Kidney (tissue), 14 donors: Measurements from ENCODE around the gene TMEM132A. TPM values are rescaled to one million over a fixed set of nuclear protein-coding genes. Genes with fewer than 3 reads are reported as not detected.

ENCODE experiments used
- DNase-seq, 5 donors: peaks; one replicate each; pipeline ENCODE4 v3.0.0-alpha.2; 2013 to 2020
- FAIRE-seq: peaks from 2 replicates; lab custom pipeline; 2012; peaks lifted over from hg19 to GRCh38; lab: Jason Lieb, UNC
- H3K27ac ChIP-seq, 2 donors: one replicate each; pipeline ENCODE4 v1.7.0; 2013; ENCODE audit warnings: low read depth in 2 of 2, low read length in 2 of 2, inconsistent platforms in 1 of 2
- H3K27me3 ChIP-seq: one replicate; pipeline ENCODE4 v1.7.1; 2013; ENCODE audit warnings: low read length, inconsistent platforms; ENCODE audit not compliant: control insufficient read depth, insufficient read depth
- H3K36me3 ChIP-seq, 3 donors: one replicate each; pipeline versions ENCODE4 v1.7.0 to v1.7.1; 2013; ENCODE audit warnings: low read length in 3 of 3, control low read depth in 1 of 3, inconsistent platforms in 1 of 3; ENCODE audit not compliant: insufficient read depth in 3 of 3, control insufficient read depth in 2 of 3
- H3K4me1 ChIP-seq, 3 donors: one replicate each; pipeline versions ENCODE4 v1.7.0 to v1.7.1; 2013; ENCODE audit warnings: low read length in 3 of 3, inconsistent platforms in 1 of 3, low read depth in 1 of 3; ENCODE audit not compliant: control insufficient read depth in 2 of 3, insufficient read depth in 2 of 3
- H3K4me3 ChIP-seq, 3 donors: one replicate each; pipeline versions ENCODE4 v1.7.0 to v1.8.1; 2013; ENCODE audit warnings: low read length in 3 of 3, control low read depth in 1 of 3, inconsistent platforms in 1 of 3
- H3K9ac ChIP-seq, 3 donors: one replicate each; pipeline versions ENCODE4 v1.7.0 to v1.7.1; 2013; ENCODE audit warnings: low read length in 3 of 3, control low read depth in 1 of 3, inconsistent platforms in 1 of 3
- H3K9me3 ChIP-seq, 3 donors: one replicate each; pipeline versions ENCODE4 v1.7.0 to v1.7.1; 2013; ENCODE audit warnings: low read length in 3 of 3, control low read depth in 1 of 3, inconsistent platforms in 1 of 3; ENCODE audit not compliant: control insufficient read depth in 2 of 3, insufficient read depth in 1 of 3
- intact Hi-C: fragments of 100-400 bp; cut with DNase I; formaldehyde crosslinking; loops from one replicate; pipeline ENCODE4 v1.11.1; 2022
- polyA plus RNA-seq: library from polyadenylated mRNA; stranded (reverse); fragments of 350-450 nt; fragmentation: Illumina TruSeq; extraction: RNeasy Lipid Tissue Mini Kit (QIAGEN cat#74804); gene quantifications from one replicate; pipeline ENCODE4 v1.2.3, GENCODE V29; 2014; ENCODE audit warnings: low read depth, low replicate concordance; ENCODE audit not compliant: insufficient read depth
- total RNA-seq: library from RNA; stranded (reverse); fragmentation: NEBNext Ultra II Directional; extraction: Animal tissue kit (Norgen Biotek cat#: 25700); gene quantifications from one replicate; pipeline ENCODE4 v1.2.1, GENCODE V29; 2021
- TF ChIP-seq, protein P1 (sequence below): IDR thresholded peaks from 3 replicates; pipeline ENCODE4 v1.5.1; 2012; ENCODE audit warnings: mild to moderate bottlenecking, moderate library complexity, borderline replicate concordance; ENCODE audit not compliant: insufficient read depth; ENCODE audit errors: extremely low read depth
- donor health status: control.
- donor health status: control.
- donor health status: control.
- donor health status: control.
- donor health status: control.
- donor health status: DM: yes; HTN: yes; CAD: no.
- donor health status: Normal renal cell carcinoma (clear cell type).

The TMEM132A gene
- total and polyA plus RNA-seq, 2 donors from 2014 or later, result 17.2 to 19.1 TPM

GRCh38 chr11:60950933-60951605, 26.8 kb downstream of the TMEM132A start:
- TF ChIP-seq, protein P1, sequence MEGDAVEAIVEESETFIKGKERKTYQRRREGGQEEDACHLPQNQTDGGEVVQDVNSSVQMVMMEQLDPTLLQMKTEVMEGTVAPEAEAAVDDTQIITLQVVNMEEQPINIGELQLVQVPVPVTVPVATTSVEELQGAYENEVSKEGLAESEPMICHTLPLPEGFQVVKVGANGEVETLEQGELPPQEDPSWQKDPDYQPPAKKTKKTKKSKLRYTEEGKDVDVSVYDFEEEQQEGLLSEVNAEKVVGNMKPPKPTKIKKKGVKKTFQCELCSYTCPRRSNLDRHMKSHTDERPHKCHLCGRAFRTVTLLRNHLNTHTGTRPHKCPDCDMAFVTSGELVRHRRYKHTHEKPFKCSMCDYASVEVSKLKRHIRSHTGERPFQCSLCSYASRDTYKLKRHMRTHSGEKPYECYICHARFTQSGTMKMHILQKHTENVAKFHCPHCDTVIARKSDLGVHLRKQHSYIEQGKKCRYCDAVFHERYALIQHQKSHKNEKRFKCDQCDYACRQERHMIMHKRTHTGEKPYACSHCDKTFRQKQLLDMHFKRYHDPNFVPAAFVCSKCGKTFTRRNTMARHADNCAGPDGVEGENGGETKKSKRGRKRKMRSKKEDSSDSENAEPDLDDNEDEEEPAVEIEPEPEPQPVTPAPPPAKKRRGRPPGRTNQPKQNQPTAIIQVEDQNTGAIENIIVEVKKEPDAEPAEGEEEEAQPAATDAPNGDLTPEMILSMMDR, result no peak
- no peaks in the 10 kb centered on the region for H3K9me3 ChIP-seq
- FAIRE-seq (no peak), DNase-seq (peak in 4 of 5 donors; percentile 21 to 82 (median 49))
- peak overlapping the region in 2 of 3 donors; percentile 62 to 69 for H3K4me3 ChIP-seq
- no peak overlapping the region for H3K9ac ChIP-seq
- intact Hi-C loops, result no loop called here
- H3K4me1 ChIP-seq, result peaks cover 0 to 2% (median 0%) of the 10 kb centered on the region in 3 donors
- no peaks in the 10 kb centered on the region for H3K27me3 ChIP-seq
- H3K36me3 ChIP-seq, result no peaks in the 10 kb centered on the region
- peak overlapping the region in 1 of 2 donors; percentile 87 for H3K27ac ChIP-seq

- Histone ChIP-seq H3K27ac (peak overlapping the region; percentile 39 to 87), H3K4me1 (peaks cover 0 to 2% (median 0%) of the 10 kb centered on the region in 3 donors), H3K9ac (peak overlapping the region in 2 of 3 donors; percentile 65 to 73), H3K9me3 (no peaks in the 10 kb centered on the region), H3K36me3 (no peaks in the 10 kb centered on the region), H3K27me3 (no peaks in the 10 kb centered on the region), H3K4me3 (peak overlapping the region; percentile 46 to 69 (median 62))
- intact Hi-C loops, result no loop called here
- TF ChIP-seq, protein P1, result no peak
- peak in 2 of 5 donors; percentile 54 to 56 for DNase-seq
- no peak for FAIRE-seq
Observed at GRCh38 chr11:60951606-60951903, 27.3 kb downstream of the TMEM132A start.

DNA sequence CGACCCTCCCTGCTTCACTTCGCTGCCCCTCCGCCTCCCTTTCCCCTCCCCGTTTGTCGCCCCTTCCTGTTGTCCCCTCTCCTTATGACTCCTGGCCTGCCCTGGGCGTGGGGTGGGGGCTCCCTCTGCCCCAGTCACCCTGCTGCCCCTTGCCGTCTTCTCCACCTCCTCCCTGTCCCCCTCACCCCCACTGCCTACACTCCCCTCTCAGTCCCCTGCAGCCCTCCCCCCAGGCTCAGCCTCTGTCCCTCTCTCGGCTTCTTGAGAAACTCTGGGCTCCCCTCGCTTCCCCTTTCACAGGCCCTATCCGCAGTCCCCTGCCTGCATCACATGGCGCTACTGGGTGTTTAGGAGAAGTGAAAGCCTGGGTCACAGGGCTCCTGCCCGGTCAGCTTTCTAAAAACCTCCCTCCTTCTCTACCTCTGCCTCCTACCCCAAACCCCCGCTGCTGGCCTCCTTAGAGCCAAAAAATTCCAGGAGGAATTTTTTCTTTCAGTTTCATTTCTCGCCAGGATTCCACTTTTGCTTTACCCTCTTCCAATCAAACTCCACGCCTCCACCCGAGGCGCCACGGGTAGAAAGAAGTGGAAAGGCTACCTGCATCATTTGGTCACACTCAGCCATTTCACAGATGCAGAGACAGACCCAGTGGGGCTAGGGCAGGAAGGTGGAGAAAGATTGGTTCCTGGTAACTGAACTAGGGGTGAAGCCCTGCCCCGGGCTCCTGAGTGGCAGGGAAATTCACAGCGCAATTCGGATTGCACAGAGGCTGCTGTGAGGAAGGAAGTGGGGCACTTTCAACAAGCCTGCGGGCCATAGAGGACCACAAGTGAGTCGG, 27.9 kb downstream of the TMEM132A start, which contains the start of gene SLC15A3:
Gene SLC15A3 (minus strand): TSS at position 273 of the 838 bp plus-strand sequence. CDS start 625 bp downstream, outside the sequence.
- peaks cover 0 to 2% (median 0%) of the 10 kb centered on the region in 3 donors for H3K4me1 ChIP-seq
- DNase-seq (peak; percentile 43 to 87 (median 70)), FAIRE-seq (no peak)
- no peaks in the 10 kb centered on the region for H3K9me3 ChIP-seq
- TF ChIP-seq, protein P1, result no peak
- peak within 1 kb of the TSS; percentile 46 to 69 (median 62) for H3K4me3 ChIP-seq
- H3K27ac ChIP-seq, result peak within 1 kb of the TSS; percentile 39 to 87
- H3K27me3 ChIP-seq, result no peaks in the 10 kb centered on the region
- no peaks in the 10 kb centered on the region for H3K36me3 ChIP-seq
- H3K9ac ChIP-seq, result peak within 1 kb of the TSS; percentile 30 to 73 (median 65)
- intact Hi-C loops, result no loop called here
